Measurements from ENCODE around the gene MGP. TPM values are rescaled to one million over a fixed set of nuclear protein-coding genes. Genes with fewer than 3 reads are reported as not detected.
A peak's percentile ranks its signal among the peaks of the same experiment; 100 is the strongest.

Gene MGP
- total and polyA plus RNA-seq, 8 donors = 78.8 to 789 (median 89.4) TPM

- H3K27ac ChIP-seq = no peak overlapping the region
- H3K36me3 ChIP-seq = peaks cover 0 to 26% of the 10 kb centered on the region in 2 donors
- DNase-seq (no peak), ATAC-seq (no peak)
- intact Hi-C loops (cut with DNase I) = no loop called here
- H3K4me3 ChIP-seq = no peak overlapping the region
- no peaks in the 10 kb centered on the region for H3K9me3 ChIP-seq
- H3K4me1 ChIP-seq = no peaks in the 10 kb centered on the region
- no peaks in the 10 kb centered on the region for H3K27me3 ChIP-seq
- TF ChIP-seq, protein P1, sequence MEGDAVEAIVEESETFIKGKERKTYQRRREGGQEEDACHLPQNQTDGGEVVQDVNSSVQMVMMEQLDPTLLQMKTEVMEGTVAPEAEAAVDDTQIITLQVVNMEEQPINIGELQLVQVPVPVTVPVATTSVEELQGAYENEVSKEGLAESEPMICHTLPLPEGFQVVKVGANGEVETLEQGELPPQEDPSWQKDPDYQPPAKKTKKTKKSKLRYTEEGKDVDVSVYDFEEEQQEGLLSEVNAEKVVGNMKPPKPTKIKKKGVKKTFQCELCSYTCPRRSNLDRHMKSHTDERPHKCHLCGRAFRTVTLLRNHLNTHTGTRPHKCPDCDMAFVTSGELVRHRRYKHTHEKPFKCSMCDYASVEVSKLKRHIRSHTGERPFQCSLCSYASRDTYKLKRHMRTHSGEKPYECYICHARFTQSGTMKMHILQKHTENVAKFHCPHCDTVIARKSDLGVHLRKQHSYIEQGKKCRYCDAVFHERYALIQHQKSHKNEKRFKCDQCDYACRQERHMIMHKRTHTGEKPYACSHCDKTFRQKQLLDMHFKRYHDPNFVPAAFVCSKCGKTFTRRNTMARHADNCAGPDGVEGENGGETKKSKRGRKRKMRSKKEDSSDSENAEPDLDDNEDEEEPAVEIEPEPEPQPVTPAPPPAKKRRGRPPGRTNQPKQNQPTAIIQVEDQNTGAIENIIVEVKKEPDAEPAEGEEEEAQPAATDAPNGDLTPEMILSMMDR (IDR thresholded peaks at IDR 0.05) = no peak
Observed at GRCh38 chr12:14931359-14931758, 45.7 kb upstream of the MGP start.

GRCh38 chr12:14930299-14930698 lies 44.6 kb upstream of the MGP start:
- Histone ChIP-seq H3K27ac (peak overlapping the region; percentile 16 to 55), H3K4me3 (no peak overlapping the region), H3K27me3 (no peaks in the 10 kb centered on the region), H3K36me3 (peaks cover 0 to 26% of the 10 kb centered on the region in 2 donors), H3K4me1 (no peaks in the 10 kb centered on the region), H3K9me3 (no peaks in the 10 kb centered on the region)
- peak; percentile 72 for ATAC-seq
- DNase-seq = no peak
- intact Hi-C loops (cut with DNase I) = no loop called here
- TF ChIP-seq, protein P1 (IDR thresholded peaks at IDR 0.05) = no peak

- intact Hi-C loops (cut with DNase I) = no loop called here
- TF ChIP-seq, protein P1 (IDR thresholded peaks at IDR 0.05) = no peak
- Histone ChIP-seq H3K27me3 (no peaks in the 10 kb centered on the region), H3K27ac (peak overlapping the region; percentile 45 to 55), H3K4me3 (peak overlapping the region; percentile 3 to 16), H3K9me3 (no peaks in the 10 kb centered on the region), H3K4me1 (no peaks in the 10 kb centered on the region), H3K36me3 (peaks cover 0 to 14% of the 10 kb centered on the region in 2 donors)
- DNase-seq (peak in 2 of 4 donors; percentile 71 to 83), ATAC-seq (peak; percentile 85)
Observed at GRCh38 chr12:14928931-14929330, 43.3 kb upstream of the MGP start.

DNA sequence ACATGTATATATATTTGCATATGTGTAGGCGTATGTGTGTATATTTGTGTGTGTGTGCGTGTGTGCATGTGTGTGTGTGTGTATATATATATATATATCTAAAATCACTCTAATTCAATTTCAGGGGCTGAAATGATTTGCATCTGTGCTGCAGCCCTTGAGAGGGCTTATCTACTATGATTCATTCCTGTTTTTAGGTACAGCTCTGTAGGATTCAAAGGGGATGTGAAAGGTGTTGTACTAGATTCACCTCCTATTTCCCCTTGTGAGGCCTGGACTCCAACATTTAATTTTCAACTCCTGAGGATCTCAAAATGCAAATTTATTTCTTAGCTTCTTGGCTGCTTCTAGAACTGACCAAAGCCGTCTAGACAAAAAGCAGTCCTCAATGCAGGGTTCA lies 41.6 kb upstream of the MGP start:
- intact Hi-C loops (cut with DNase I) = no loop called here
- no peaks in the 10 kb centered on the region for H3K4me1 ChIP-seq
- no peak overlapping the region for H3K27ac ChIP-seq
- DNase-seq (no peak), ATAC-seq (no peak)
- TF ChIP-seq, protein P1 (IDR thresholded peaks at IDR 0.05) = no peak
- H3K9me3 ChIP-seq = no peaks in the 10 kb centered on the region
- no peaks in the 10 kb centered on the region for H3K27me3 ChIP-seq
- peaks cover 0 to 8% of the 10 kb centered on the region in 2 donors for H3K36me3 ChIP-seq
- H3K4me3 ChIP-seq = no peak overlapping the region

DNA sequence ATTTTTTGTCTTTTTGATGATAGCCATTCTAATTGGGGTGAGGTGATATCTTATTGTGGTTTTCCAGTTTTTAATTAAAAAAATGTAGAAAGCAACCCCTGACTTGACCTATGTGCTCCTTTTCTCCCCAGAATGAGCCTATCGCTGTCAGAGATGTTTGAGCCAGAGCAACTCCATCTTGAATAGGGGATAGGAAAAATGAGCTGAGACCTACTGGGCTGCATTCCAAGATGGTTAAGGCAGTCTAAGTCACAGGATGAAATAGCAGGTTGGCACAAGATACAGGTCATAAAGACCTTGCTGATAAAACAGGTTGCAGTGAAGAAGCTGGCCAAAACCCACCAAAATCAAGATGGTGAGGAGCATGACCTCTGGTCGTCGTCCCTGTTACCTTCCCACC lies 38.9 kb upstream of the MGP start:
- DNase-seq (no peak), ATAC-seq (no peak)
- H3K4me3 ChIP-seq = no peak overlapping the region
- no peak overlapping the region for H3K27ac ChIP-seq
- no peaks in the 10 kb centered on the region for H3K9me3 ChIP-seq
- H3K27me3 ChIP-seq = no peaks in the 10 kb centered on the region
- TF ChIP-seq, protein P1 (IDR thresholded peaks at IDR 0.05) = no peak
- peaks cover 0 to 17% of the 10 kb centered on the region in 2 donors for H3K36me3 ChIP-seq
- no peaks in the 10 kb centered on the region for H3K4me1 ChIP-seq
- intact Hi-C loops (cut with DNase I) = no loop called here

All from left lung (tissue), 10 donors.